COLO829 (cell line): ENCODE data around the gene ACOT6.
"Not testable (repeated sequence)": the region's sequence is repeated elsewhere in the genome, so short reads cannot be mapped to it uniquely, and the experiment has no call there.

ENCODE experiments used
- DNase-seq: peaks from one replicate; pipeline ENCODE4 v3.0.0; 2012; ENCODE audit warnings: low spot score

The ACOT6 gene

DNA sequence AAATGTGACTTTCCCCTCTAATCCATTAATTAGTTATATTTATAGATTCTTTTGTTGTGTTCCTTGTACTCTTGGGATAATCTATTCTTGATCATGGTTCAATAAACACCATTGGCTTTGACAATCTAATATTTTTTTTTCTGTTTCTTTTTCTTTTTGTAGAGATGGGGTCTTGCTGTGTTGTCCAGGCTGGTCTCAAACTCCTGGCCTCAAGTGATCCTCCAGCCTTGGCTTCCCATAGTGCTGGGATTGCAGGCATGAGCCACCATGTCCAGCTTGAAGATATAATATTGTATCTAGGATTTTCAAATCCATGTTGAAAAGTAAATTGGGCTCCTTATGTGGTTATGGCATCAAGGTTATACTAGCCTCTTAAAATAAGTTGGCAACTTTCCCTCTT is 38.7 kb downstream of the ACOT6 start:
- no peak for DNase-seq

DNA sequence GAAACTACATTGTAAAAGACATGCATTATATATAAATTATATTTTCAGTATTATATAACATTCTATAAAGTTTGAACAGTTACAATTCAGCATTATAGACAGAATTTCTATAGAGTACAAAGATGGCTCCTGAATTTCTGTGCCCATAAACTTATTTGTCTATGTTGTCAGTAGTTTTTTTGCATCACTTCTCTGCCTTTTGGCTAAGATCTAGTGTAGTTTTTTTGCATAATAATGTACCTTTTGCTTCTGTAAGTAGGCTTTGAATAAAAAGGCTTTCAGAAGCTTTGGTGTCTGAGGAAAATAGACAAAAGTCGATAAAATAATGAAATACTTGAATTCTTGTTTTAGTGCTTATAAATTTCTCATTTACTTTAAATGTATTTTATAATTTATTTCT is 43.5 kb downstream of the ACOT6 start:
- DNase-seq: no peak

DNA sequence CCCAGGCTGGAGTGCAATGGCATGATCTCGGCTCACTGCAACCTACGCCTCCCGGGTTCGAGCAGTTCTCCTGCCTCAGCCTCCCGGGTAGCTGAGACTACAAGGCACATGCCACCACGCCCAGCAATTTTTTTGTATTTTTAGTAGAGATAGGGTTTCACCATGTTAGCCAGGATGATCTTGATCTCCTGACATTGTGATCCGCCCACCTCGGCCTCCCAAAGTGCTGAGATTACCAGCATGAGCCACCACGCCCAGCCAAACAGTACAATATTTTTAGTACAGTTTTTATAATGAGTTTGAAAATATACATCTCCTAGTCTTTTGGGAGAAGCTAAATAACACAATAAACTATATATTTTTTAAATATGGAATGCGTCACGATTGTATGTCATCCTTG is 46.9 kb downstream of the ACOT6 start:
- not testable (repeated sequence) for DNase-seq

DNA sequence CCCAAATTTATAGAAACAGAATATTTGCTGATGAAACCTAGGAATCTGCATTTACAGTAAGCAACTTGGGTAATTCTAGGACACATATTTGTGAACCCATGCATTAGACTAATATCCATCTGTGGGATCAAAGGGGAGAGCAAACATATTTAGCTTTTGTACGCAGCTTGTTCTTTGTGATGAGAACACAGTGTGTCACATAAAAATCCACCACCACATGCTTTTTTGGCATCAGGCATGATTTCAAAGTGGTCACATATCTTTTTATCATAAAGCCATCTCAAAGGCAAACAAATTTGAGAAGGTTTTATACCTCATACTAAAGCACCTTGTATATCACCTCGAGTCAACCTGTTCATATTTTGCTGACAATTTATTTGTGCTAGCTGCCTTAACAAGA is 48.2 kb downstream of the ACOT6 start:
- DNase-seq: no peak

DNA sequence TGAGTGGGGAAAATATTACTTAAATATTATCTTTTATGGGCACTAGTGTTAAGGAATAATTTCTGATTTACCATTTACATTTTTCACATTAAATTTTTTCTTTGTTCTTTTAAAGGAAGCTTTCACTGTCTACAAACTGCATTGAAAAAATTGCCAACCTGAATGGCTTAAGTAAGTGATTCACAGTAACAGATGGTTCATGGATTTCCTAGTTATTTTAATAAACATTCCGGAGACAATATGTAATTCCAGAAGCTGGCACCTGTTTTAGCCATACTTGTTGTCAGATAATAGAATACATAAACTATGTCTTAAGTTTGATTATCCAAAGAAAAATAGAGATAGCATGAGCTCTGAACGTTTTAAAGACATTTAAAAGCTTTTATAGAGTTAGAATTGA is 49.6 kb downstream of the ACOT6 start:
- no peak for DNase-seq

DNA sequence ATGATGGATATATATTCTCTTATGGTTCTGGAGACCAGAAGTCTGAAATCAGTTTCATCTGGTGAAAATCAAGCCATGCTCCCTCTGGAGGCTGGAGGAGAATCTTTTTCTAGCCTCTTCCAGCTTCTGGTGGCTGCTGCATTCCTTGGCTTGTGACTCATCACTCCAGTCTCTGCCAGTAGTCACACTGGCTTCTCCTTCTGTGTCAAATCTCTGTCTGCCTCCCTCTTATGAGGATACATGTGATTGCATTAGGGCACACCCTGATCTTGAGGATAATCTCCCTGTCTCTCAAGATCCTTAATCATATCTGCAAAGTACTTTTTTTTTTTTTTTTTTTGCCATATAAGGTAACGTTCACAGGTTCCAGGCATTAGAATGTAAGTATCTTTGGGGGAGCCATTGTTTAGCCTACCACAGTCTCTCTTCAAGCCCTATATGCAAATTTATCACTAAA is 50.2 kb downstream of the ACOT6 start:
- DNase-seq: peak; percentile 60

DNA sequence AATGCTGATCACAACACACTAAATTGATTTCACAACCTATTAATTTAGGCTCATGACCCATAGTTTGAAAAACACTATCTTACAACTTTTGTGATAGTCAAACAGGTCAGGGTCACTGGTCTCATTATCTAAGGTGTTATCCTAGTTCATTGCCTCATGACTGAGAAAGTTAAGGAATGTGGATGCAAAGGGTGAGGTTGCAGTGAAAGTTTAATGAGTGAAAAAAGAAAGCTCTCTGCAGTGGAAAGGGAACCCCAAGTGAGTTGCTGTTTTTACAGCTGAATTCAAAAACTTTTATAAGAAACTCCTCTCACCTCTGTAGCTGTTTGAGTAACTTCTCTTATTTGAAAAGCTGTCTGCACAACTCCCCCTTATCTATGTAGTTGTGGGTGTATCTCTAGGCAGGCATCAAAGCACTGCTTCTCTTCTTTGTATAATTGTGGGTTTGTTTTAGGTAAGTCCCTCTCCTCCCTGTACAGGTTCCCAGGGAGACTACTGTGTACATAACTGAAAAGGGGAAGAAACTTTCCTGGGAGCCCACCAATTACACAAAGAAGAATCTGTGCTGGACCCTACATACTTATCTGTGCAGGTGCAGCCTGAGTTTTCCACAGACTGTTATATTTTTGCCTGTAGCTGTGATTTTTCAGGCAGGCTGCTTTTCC is 51.4 kb downstream of the ACOT6 start:
- no peak for DNase-seq

DNA sequence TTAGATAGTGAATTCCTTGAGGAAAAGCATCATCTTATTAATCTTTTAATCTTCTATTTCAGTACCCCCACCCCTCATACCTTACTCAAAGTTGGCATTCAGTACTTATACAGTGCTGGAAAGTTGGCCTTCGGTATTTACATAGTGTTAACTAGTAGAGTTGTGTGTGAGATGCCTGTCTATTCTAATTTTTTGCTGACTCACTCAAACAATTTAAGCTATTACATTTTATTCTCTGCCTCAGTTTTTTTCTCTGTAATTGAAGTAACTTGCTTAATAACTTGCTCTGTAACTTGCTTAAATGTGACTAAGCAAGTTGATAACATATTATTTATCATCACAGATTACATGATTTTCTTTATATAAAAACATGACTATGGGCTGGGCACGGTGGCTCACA is 52.8 kb downstream of the ACOT6 start:
- no peak for DNase-seq

DNA sequence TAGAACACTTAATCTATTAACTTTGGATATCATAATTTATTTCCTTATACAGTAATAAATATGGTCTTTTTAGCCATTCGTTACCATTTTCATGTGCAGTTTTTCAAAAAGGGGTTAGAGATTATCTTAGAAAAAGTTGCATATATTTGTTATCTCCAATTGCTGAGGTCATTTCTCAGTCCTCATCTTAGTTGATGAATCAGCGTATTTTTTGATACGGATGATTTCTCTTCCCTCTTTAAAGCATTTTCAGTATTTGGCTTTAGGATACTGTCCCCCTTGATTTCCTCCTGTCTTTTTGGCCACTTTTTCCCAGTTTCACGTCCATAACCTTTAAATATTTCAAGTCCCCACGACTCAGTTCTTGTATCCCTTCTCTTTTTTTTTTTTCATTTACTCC is 54.3 kb downstream of the ACOT6 start:
- DNase-seq: no peak

DNA sequence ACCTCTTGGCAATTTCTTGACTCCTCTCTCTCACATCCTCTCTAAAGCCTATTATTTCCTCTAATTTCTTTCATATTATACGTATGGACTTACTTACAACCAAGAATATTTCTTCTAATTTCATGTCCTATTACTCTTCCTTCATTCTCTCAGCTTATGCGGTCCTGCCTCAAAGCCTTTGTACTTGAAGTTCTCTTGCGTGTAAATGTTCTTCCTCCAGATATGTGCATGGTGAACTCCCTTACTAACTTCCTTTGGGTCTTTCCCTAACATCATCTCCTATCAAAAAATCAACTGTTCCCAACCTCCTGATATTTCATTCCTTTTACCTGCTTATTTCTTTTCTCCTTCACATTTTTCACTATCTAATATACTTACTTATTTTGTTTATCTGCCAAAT is 55.5 kb downstream of the ACOT6 start:
- DNase-seq: no peak
